ENCODE results near the gene SMIM12.

DNA sequence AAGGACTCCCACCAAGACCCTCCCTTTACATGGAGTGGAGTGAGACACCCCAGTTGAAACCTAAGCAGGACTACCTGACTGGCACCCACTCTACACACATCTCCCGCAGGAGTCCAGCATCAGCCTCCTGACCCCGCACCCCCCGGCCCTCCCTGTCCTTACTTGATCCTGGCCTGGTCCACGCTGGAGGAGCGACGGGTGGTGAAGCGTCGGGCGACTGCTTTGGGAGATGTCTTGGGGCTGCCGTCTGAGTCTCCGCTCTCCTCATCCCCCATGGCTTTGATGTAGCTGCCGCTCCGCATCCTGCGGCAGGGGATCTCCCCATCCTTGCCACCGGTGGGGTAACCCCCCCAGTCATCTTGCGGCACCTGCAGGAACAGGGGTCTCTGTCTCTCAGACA is 40.4 kb upstream of the SMIM12 start:
- TF ChIP-seq, protein P1, sequence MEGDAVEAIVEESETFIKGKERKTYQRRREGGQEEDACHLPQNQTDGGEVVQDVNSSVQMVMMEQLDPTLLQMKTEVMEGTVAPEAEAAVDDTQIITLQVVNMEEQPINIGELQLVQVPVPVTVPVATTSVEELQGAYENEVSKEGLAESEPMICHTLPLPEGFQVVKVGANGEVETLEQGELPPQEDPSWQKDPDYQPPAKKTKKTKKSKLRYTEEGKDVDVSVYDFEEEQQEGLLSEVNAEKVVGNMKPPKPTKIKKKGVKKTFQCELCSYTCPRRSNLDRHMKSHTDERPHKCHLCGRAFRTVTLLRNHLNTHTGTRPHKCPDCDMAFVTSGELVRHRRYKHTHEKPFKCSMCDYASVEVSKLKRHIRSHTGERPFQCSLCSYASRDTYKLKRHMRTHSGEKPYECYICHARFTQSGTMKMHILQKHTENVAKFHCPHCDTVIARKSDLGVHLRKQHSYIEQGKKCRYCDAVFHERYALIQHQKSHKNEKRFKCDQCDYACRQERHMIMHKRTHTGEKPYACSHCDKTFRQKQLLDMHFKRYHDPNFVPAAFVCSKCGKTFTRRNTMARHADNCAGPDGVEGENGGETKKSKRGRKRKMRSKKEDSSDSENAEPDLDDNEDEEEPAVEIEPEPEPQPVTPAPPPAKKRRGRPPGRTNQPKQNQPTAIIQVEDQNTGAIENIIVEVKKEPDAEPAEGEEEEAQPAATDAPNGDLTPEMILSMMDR (IDR thresholded peaks at IDR 0.05): no peak
- no peak for TF ChIP-seq POLR2A (IDR thresholded peaks at IDR 0.05)
